Small intestine (tissue), 16 donors: Measurements from ENCODE around the gene TFAP2C. TPM values are rescaled to one million over a fixed set of nuclear protein-coding genes. Genes with fewer than 3 reads are reported as not detected.

Source experiments
- DNase-seq, 2 donors: peaks; one replicate each; pipeline versions ENCODE4 v3.0.0 to v3.0.0-alpha.2; 2013
- FAIRE-seq: peaks from 2 replicates; lab custom pipeline; 2012; peaks lifted over from hg19 to GRCh38; lab: Jason Lieb, UNC
- H3K27ac ChIP-seq, 3 donors: one replicate each; pipeline ENCODE4 v1.5.1; 2013; ENCODE audit warnings: low read length in 2 of 3, mild to moderate bottlenecking in 2 of 3, control low read depth in 1 of 3, inconsistent platforms in 1 of 3, low read depth in 1 of 3, moderate library complexity in 1 of 3
- H3K27me3 ChIP-seq, 3 donors: one replicate each; pipeline ENCODE4 v1.6.1; 2013; ENCODE audit warnings: low read length in 3 of 3, inconsistent platforms in 1 of 3; ENCODE audit not compliant: control insufficient read depth in 3 of 3, insufficient read depth in 3 of 3
- H3K36me3 ChIP-seq, 3 donors: one replicate each; pipeline ENCODE4 v1.6.1; 2013; ENCODE audit warnings: low read length in 3 of 3, inconsistent platforms in 1 of 3, low read depth in 1 of 3, mild to moderate bottlenecking in 1 of 3, moderate library complexity in 1 of 3; ENCODE audit not compliant: control insufficient read depth in 3 of 3, insufficient read depth in 2 of 3
- H3K4me1 ChIP-seq, 3 donors: one replicate each; pipeline ENCODE4 v1.6.1; 2013; ENCODE audit warnings: low read length in 2 of 3, inconsistent platforms in 1 of 3, low read depth in 1 of 3, mild to moderate bottlenecking in 1 of 3, moderate library complexity in 1 of 3; ENCODE audit not compliant: control insufficient read depth in 3 of 3, insufficient read depth in 2 of 3
- H3K4me3 ChIP-seq, 3 donors: one replicate each; pipeline ENCODE4 v1.5.1; 2013; ENCODE audit warnings: low read length in 3 of 3, control low read depth in 1 of 3, inconsistent platforms in 1 of 3, low read depth in 1 of 3, mild to moderate bottlenecking in 1 of 3, moderate library complexity in 1 of 3
- H3K9me3 ChIP-seq, 2 donors: one replicate each; pipeline ENCODE4 v1.6.1; 2013; ENCODE audit warnings: low read depth in 1 of 2, low read length in 1 of 2; ENCODE audit not compliant: control insufficient read depth in 2 of 2, insufficient read depth in 1 of 2
- WGBS, 3 donors: extraction: QIAGEN DNeasy Blood & Tissue Kit; methylation state at CpG; one replicate each; pipeline ENCODE4 v1.1.7; 2013; 5-methylcytosine and 5-hydroxymethylcytosine counted together
- long read RNA-seq, 10 donors: transcript quantifications; one replicate each; lab custom pipeline, GENCODE V29; 2026
- polyA plus RNA-seq, 4 donors: library from polyadenylated mRNA; stranded (reverse) in 3 of 4; unstranded in 1 of 4; fragments of 200-250 nt in 3 of 4; fragments of 120-200 nt in 1 of 4; gene quantifications; one replicate each; pipeline versions ENCODE4 v1.2.1 to v1.2.3, GENCODE V29; 2013
- donor health status: healthy with polysubstance abuse.
- donor health status: control.
- donor health status: control.
- donor health status: Bipolar disorder and iron deficiency.
- donor health status: healthy.

TFAP2C gene
- polyA plus RNA-seq, result under 1 TPM in 2 of 4 donors, not detected in 2; 0.04 to 0.18 TPM
- long read RNA-seq, donor 1, result 0 reads
- long read RNA-seq, donor 2, result 0 reads
- long read RNA-seq, donor 3, result 0 reads
- long read RNA-seq, donor 4, result 0 reads
- long read RNA-seq, donor 5, result 0 reads
- long read RNA-seq, donor 6, result 0 reads
- long read RNA-seq, donor 7, result 0 reads
- long read RNA-seq, donor 8, result 0 reads
- long read RNA-seq, donor 9, result 0 reads
- long read RNA-seq, donor 10, result 0 reads

DNA sequence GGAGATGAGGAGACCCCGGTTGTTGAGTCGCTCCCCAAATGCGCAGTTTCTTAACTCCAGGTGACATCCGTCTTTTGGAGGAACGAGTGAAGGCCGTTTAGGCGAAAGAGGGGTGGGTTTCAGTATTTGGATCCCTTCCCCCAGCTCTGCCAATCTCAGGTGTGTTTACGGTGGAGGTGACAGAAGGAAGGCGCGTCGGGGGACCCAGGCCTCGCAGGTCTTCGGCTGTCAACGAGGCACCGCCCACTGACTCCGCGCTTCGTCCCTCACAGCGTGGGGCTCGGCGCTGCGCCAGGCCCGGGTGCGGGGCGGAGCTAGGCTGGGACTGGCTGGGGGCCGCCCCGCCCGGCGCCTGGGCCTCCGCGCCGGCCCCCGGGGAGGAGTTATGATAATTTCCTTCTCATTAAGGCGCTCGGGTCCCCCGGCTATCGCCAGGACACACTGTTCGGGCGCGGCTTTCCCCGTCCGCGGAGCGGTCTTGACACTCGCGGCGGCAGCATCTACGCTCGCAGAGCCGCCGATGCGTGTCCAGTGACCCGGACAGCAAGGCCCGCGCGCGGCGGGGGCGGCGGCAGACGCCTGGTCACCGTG is at the start of gene TFAP2C:
Gene TFAP2C, plus strand, starts transcription at position 434 of the 591 bp plus-strand sequence. CDS start 239 bp downstream, outside the sequence.
- peaks cover 48 to 78% (median 64%) of the 10 kb centered on the region in 3 donors for H3K27me3 ChIP-seq
- H3K27ac ChIP-seq, result no peak within 1 kb of the TSS
- H3K4me3 ChIP-seq, result peak within 1 kb of the TSS; percentile 14 to 25 (median 18)
- no peaks in the 10 kb centered on the region for H3K9me3 ChIP-seq
- 1 to 3% (median 1%) methylated on average over 53 to 62 of the region's 62 CpGs for WGBS, 3 donors
- H3K36me3 ChIP-seq, result no peaks in the 10 kb centered on the region
- FAIRE-seq (no peak), DNase-seq (peak; percentile 17 to 59)
- H3K4me1 ChIP-seq, result peaks cover 2 to 6% (median 4%) of the 10 kb centered on the region in 3 donors

DNA sequence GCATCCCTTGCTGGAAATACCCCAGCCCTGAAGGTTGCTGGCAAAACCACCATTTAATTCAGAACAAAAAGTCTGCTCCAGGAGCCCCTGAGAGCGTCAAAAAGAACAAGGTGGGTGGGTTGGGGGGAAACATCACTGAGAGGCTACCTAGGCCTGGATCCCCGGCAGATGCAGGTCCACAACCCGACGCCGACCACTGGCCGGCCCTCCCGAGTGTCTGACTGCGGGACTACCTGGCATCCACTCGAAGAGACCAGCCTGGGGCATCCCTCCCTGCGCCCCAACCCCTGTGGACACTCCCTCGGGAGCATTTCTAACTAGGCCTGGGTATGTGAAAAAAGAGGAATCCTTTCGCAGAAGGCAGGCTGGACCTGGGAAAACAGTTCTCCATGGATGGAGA is 48.9 kb upstream of the TFAP2C start:
- no peaks in the 10 kb centered on the region for H3K4me1 ChIP-seq
- no peaks in the 10 kb centered on the region for H3K36me3 ChIP-seq
- DNase-seq, result no peak
- H3K9me3 ChIP-seq, result no peaks in the 10 kb centered on the region
- no peak for FAIRE-seq
- H3K27ac ChIP-seq, result no peak overlapping the region
- no peaks in the 10 kb centered on the region for H3K27me3 ChIP-seq
- 81 to 91% (median 81%) methylated on average over 12 of the region's 12 CpGs for WGBS, 3 donors
- no peak overlapping the region for H3K4me3 ChIP-seq

DNA sequence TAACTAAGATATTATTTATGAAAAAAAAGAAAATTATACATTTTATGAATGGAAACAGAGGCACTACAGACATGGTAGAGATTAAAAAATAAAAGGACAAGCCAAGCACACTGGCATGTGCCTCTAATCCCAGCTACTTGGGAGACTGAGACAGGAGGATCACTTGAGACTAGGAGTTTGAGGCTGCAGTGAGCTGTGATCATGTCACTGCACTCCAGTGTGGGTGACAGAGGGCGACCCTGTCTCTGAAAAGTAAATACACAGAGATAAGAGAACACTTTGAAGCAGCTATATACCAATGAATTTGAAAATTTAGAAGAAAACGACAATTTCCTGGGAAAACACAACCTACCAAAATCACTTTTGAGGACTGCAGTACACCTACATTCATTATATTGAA is 47.4 kb upstream of the TFAP2C start:
- Histone ChIP-seq H3K27me3 (no peaks in the 10 kb centered on the region), H3K9me3 (no peaks in the 10 kb centered on the region), H3K27ac (no peak overlapping the region), H3K4me1 (no peaks in the 10 kb centered on the region), H3K4me3 (no peak overlapping the region), H3K36me3 (no peaks in the 10 kb centered on the region)
- FAIRE-seq (no peak), DNase-seq (no peak)
- 10 to 40% (median 14%) methylated on average over 2 of the region's 2 CpGs for WGBS, 3 donors

DNA sequence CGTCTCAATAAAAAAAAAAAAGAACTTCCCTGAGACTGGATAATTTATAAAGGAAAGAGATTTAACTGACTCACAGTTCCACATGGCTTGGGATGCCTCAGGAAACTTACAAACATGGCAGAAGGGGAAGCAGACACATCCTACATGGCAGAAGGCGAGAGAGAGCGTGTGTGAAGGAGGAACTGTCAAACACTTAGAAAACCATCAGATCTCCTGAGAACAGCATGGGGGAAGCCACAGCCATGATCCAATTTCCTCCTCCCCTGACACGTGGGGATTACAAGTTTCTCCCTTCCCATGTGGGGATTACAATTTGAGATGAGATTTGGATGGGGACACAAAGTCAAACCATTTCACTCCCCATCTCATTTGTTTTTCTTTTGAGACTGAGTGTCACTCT is 46.6 kb upstream of the TFAP2C start:
- H3K27ac ChIP-seq, result no peak overlapping the region
- FAIRE-seq, result no peak
- no peak overlapping the region for H3K4me3 ChIP-seq
- 48 to 83% (median 51%) methylated on average over 3 to 4 of the region's 4 CpGs for WGBS, 3 donors
- no peak for DNase-seq
- no peaks in the 10 kb centered on the region for H3K4me1 ChIP-seq
- H3K27me3 ChIP-seq, result no peaks in the 10 kb centered on the region
- no peaks in the 10 kb centered on the region for H3K9me3 ChIP-seq
- no peaks in the 10 kb centered on the region for H3K36me3 ChIP-seq

DNA sequence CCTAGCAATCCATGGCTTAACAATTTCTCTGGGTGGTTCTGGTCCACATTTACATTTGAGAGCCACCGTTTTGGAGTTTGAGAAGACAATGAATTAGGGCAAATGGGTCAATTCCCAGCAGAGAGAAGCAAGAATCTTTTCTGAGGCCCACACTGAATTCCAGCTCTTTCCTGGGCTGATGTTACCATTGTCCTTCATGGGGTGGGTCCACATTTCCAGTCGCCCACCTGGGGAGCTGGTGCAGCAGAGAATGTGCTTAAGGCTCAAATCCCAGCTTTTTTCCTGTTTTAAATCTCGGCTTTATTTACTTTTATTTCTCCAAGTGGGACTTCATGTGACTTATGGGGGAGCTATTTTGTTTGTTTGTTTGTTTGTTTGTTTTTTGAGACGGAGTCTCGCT is 44.2 kb upstream of the TFAP2C start:
- no peaks in the 10 kb centered on the region for H3K27me3 ChIP-seq
- WGBS, 3 donors, result 69 to 77% (median 70%) methylated on average over 5 of the region's 5 CpGs
- no peak for DNase-seq
- no peak overlapping the region for H3K4me3 ChIP-seq
- H3K4me1 ChIP-seq, result no peaks in the 10 kb centered on the region
- H3K9me3 ChIP-seq, result no peaks in the 10 kb centered on the region
- no peak overlapping the region for H3K27ac ChIP-seq
- H3K36me3 ChIP-seq, result no peaks in the 10 kb centered on the region
- FAIRE-seq, result no peak

DNA sequence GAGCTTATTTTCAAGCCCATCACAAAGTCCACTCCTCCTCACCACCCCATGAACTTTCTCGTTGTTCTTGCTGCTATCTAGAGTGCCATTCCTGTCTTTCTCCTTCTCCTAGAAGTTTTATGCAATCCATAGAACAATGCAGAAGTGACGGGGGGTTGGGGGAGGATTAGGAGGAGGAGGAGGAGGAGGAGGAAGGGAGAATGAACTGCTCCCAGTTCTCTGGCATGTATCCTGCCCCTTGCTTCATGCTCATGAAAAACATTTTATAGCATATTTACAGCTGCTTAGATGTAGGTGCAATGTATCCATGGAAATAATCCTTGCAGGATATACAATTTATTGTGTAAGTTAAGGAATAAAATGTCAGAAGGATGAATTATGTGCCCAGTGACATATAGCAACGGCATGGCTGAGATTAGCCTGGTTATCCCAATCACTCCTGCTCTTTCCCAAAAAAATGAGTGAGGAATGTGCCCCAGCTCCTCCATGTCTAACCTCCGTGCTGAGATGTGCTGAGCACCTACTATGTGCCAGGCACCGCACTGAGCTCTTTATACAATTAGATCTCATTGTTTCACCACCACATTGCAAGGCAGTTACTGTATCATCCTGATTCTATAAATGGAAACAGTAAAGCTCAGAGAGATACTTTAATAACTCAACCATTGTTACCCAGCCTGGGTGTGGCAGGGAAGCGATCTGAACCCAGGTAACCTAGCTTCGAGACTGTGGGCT is 41.6 kb upstream of the TFAP2C start:
- Histone ChIP-seq H3K4me3 (no peak overlapping the region), H3K4me1 (no peaks in the 10 kb centered on the region), H3K27me3 (no peaks in the 10 kb centered on the region), H3K9me3 (no peaks in the 10 kb centered on the region), H3K27ac (no peak overlapping the region), H3K36me3 (no peaks in the 10 kb centered on the region)
- FAIRE-seq (no peak), DNase-seq (no peak)
- WGBS, 3 donors, result 33 to 48% (median 36%) methylated on average over 7 of the region's 7 CpGs

DNA sequence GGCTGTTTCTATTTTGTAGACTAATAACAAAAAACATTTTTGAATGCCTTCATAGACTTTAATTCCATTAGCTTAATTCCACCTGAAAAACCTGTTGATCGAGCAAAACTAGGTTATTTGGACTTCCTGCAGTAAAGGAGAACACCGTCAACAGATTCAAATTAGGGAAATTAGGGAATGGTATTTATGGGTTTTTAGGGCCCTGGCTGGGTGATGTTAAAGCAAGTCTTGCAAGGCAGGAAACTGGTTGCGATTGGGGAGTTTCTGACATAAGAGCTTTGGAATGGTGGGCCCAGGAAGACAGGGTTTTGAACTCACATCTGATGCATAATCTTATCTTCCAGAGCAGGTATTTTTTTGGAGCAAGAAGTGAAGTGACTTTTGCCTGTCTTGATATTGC is 40.1 kb upstream of the TFAP2C start:
- FAIRE-seq, result no peak
- H3K4me1 ChIP-seq, result no peaks in the 10 kb centered on the region
- no peak overlapping the region for H3K4me3 ChIP-seq
- H3K27me3 ChIP-seq, result no peaks in the 10 kb centered on the region
- H3K9me3 ChIP-seq, result no peaks in the 10 kb centered on the region
- DNase-seq, result no peak
- no peaks in the 10 kb centered on the region for H3K36me3 ChIP-seq
- H3K27ac ChIP-seq, result no peak overlapping the region
- 69 to 75% (median 73%) methylated on average over 3 of the region's 3 CpGs for WGBS, 3 donors

DNA sequence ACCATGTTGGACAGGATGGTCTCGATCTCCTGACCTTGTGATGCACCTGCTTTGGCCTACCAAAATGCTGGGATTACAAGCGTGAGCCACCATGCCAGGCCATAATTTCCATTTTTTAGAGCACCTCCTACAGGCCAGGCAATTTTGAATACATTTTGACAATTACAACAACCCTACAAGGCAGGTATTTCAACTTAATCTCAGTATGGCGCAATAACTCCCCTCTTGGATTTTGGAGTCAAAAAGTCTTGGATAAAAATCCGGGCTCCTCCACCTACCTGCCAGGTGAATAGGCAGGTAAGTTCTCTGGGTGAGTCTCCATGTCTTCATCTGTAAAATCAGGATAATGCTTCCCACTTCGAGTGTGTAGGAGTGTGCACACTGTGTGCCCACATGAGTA is 39.5 kb upstream of the TFAP2C start:
- H3K36me3 ChIP-seq, result no peaks in the 10 kb centered on the region
- DNase-seq (no peak), FAIRE-seq (no peak)
- H3K4me3 ChIP-seq, result no peak overlapping the region
- 81 to 86% (median 85%) methylated on average over 5 of the region's 5 CpGs for WGBS, 3 donors
- no peaks in the 10 kb centered on the region for H3K4me1 ChIP-seq
- H3K27me3 ChIP-seq, result no peaks in the 10 kb centered on the region
- no peaks in the 10 kb centered on the region for H3K9me3 ChIP-seq
- no peak overlapping the region for H3K27ac ChIP-seq
